ACC112 (cell line): ENCODE results near the gene TMEM72.

Experiments
- H2AFZ ChIP-seq: fragments of 200-600 bp; sonication (generic); one replicate; pipeline ENCODE4 v1.6.0; 2017; ENCODE audit warnings: antibody characterized with exemption, low read length; ENCODE audit not compliant: unreplicated experiment
- H3K27ac ChIP-seq: fragments of 200-600 bp; sonication (generic); 2 replicates; pipeline ENCODE4 v1.5.1; 2014; ENCODE audit warnings: low read depth, mild to moderate bottlenecking, antibody characterized with exemption, low read length, moderate library complexity
- H3K27me3 ChIP-seq: fragments of 200-600 bp; sonication (generic); 2 replicates; pipeline ENCODE4 v1.6.1; 2014; ENCODE audit warnings: mild to moderate bottlenecking, antibody characterized with exemption, low read length, moderate library complexity, mixed read lengths; ENCODE audit not compliant: insufficient read depth
- H3K36me3 ChIP-seq: fragments of 200-600 bp; sonication (generic); 2 replicates; pipeline ENCODE4 v1.6.1; 2016; ENCODE audit warnings: mild to moderate bottlenecking, antibody characterized with exemption, low read length, moderate library complexity, mixed read lengths; ENCODE audit not compliant: insufficient read depth
- H3K4me1 ChIP-seq: fragments of 200-600 bp; sonication (generic); one replicate; pipeline ENCODE4 v1.6.1; 2016; ENCODE audit warnings: low read length, mixed read lengths; ENCODE audit not compliant: insufficient read depth, unreplicated experiment, control insufficient read depth
- H3K4me3 ChIP-seq: fragments of 200-600 bp; sonication (generic); 2 replicates; pipeline ENCODE4 v1.5.1; 2014; ENCODE audit warnings: mild to moderate bottlenecking, low read depth, low read length
- H3K79me2 ChIP-seq: fragments of 200-600 bp; sonication (generic); one replicate; pipeline ENCODE4 v1.6.0; 2016; ENCODE audit warnings: low read length; ENCODE audit not compliant: control insufficient read depth, unreplicated experiment, insufficient read depth

TMEM72 gene

DNA sequence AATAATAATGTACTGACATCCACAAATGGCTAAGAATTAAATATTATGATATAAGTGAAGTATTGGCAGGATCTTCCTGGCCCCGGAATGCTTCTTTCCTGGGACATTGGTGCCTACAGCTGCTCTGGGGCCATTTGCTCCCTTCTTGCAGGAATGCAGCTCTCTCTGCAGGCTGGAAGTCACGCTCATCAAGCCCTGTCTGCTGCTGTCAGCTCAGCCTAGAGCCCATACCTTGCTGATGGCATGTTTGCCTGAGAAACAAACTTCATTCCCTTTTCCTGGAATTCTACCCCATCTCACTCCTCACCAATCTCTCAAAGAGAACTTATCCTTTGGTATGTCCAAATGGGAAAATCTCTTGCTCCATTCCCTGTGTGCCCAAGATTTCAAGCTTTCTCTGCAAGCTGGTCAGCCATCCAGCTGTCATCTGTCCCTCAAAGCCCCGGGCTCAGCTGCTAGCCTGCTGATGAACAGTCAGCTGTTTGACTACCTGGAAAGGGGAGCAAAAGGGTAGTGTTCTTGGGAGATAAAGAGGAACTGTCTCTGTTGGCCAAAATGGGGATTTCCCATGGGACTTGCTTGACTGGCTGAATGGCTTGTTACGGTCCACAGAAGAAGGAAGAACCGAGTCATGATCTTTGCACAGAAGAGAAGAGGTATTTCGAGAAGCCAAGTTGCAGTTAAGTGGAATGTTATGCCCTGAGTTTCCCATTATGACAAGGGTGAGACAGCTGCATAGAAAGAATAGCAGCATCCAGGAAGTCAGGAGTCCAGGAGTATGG is 36.4 kb downstream of the TMEM72 start:
- Histone ChIP-seq H3K27me3 (no peaks in the 10 kb centered on the region), H3K79me2 (no peaks in the 10 kb centered on the region), H3K4me1 (no peaks in the 10 kb centered on the region), H3K27ac (no peak overlapping the region), H2AFZ (no peak overlapping the region), H3K36me3 (no peaks in the 10 kb centered on the region), H3K4me3 (no peak overlapping the region)

DNA sequence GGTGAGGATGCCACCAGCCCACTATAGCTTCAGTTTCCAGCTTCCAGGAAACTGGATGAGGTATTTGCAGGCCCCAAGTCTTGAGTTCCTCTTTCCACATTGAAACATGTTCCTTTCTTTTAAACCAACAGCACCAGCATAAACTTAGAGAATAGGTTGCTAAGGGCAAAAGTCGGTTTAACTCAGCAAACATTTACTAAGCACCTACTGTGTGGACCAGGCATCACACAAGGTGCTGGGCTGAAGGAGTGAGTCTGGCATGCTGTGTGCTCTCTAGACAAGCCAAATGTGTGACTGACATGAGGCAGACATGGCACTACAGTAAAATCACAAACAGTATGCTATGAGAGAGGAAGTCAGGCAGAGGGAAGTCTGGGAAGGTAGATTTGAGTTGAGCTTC is 37.5 kb downstream of the TMEM72 start:
- Histone ChIP-seq H3K27me3 (no peaks in the 10 kb centered on the region), H3K4me1 (no peaks in the 10 kb centered on the region)

DNA sequence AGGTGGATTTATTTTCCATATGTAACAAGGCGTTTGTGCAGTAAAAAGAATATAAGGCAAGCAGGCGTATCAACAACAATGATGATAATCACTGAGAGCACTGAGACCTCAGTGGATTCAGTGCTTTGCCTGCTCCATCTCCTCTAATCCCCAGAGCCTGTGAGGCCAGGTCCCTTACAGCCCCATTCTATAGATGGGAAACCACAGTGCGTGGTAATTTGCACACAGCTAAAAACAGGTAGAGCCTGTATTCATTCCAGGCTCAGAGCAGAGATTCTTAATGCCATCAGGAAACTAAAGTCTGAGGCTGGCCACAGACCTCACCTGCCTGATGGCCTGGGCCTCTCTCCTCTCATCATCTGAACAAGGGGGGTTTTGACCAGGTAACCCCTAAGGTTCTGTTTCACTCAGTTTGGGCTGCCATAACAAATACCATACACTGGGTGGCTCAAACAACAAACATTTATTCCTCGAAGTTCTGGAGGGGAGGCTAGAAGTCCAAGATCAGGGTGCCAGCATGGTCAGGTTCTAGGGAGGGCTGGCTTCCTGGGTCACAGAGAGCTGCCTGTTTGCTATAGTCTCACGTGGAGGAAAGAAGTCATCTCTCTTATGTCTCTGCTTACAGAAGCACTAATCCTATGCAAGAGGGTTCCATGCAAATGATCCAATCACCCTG is 38.1 kb downstream of the TMEM72 start:
- H2AFZ ChIP-seq, result no peak overlapping the region
- no peaks in the 10 kb centered on the region for H3K4me1 ChIP-seq
- no peaks in the 10 kb centered on the region for H3K79me2 ChIP-seq
- H3K27me3 ChIP-seq, result no peaks in the 10 kb centered on the region
- no peaks in the 10 kb centered on the region for H3K36me3 ChIP-seq
- H3K4me3 ChIP-seq, result no peak overlapping the region
- H3K27ac ChIP-seq, result no peak overlapping the region

More for the DNA sequence above, 37.5 kb downstream of the TMEM72 start:
- H3K4me3 ChIP-seq, result no peak overlapping the region
- no peaks in the 10 kb centered on the region for H3K79me2 ChIP-seq
- H3K27ac ChIP-seq, result no peak overlapping the region
- H2AFZ ChIP-seq, result no peak overlapping the region
- no peaks in the 10 kb centered on the region for H3K36me3 ChIP-seq

DNA sequence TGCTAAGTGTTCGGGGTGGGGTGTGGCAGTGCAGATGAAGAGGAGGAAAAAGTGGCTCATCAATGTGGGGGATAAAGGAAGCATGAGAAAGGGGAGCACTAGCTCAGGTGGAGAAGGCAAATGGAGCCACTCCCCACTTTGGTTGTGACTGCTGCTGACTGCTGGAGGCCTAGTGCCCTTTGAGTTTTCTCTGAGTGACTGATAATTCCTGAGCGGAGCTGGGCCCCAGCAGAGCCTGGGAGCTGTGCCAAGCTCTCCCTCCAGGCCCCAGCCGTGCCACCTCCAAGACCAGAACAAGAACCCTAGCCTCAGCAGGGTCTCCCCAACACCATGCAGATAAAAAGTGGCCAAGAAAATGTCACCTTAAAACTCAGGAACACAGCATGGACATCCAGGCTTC is 38.8 kb downstream of the TMEM72 start:
- no peaks in the 10 kb centered on the region for H3K79me2 ChIP-seq
- no peak overlapping the region for H3K4me3 ChIP-seq
- H3K36me3 ChIP-seq, result no peaks in the 10 kb centered on the region
- no peak overlapping the region for H2AFZ ChIP-seq
- H3K27me3 ChIP-seq, result no peaks in the 10 kb centered on the region
- H3K4me1 ChIP-seq, result no peaks in the 10 kb centered on the region
- H3K27ac ChIP-seq, result no peak overlapping the region

DNA sequence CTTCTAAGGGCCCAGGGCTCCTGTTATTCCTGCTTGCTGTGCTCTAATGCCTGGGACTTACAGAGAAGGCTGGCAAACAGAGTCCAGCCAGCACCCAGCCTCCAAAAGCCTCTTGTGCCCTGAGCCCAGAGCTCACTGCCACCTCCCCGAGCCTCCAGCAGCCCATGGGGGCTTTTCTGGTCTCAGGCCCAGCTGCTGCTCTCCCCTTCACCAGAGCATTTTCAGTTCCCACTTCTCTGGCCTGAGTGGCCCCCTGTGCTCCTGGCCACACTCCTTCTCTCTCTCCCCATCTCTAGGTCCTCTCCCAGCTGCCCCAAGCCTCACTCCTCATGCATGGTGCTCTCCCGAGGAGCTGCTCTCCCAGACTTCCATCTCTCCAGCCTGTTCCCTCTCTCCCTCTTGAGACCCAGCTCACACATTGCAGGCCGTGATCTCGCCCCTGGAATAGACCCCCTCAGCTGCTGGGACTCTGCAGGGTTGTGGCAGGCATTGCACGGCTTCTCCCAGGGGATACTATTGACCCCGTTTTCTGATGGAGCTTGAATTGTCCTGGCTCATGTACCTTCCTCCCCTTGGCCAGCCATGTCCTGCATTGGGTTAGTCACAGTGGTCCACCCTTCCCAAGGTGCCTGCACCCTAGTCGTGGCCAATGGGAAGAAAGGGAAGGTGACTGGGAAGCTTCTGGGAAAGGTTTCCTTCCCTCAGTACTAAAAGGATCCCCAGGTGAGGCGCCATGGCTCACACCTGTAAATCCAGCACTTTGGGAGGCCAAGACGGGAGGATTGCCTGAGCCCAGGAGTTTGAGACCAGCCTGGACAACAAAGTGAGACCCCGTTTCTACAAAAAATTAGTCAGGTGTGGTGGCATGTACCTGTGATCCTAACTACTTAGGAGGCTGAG is 39.4 kb downstream of the TMEM72 start:
- H3K79me2 ChIP-seq, result no peaks in the 10 kb centered on the region
- no peak overlapping the region for H2AFZ ChIP-seq
- no peaks in the 10 kb centered on the region for H3K36me3 ChIP-seq
- no peak overlapping the region for H3K27ac ChIP-seq
- no peak overlapping the region for H3K4me3 ChIP-seq
- no peaks in the 10 kb centered on the region for H3K27me3 ChIP-seq
- no peaks in the 10 kb centered on the region for H3K4me1 ChIP-seq

DNA sequence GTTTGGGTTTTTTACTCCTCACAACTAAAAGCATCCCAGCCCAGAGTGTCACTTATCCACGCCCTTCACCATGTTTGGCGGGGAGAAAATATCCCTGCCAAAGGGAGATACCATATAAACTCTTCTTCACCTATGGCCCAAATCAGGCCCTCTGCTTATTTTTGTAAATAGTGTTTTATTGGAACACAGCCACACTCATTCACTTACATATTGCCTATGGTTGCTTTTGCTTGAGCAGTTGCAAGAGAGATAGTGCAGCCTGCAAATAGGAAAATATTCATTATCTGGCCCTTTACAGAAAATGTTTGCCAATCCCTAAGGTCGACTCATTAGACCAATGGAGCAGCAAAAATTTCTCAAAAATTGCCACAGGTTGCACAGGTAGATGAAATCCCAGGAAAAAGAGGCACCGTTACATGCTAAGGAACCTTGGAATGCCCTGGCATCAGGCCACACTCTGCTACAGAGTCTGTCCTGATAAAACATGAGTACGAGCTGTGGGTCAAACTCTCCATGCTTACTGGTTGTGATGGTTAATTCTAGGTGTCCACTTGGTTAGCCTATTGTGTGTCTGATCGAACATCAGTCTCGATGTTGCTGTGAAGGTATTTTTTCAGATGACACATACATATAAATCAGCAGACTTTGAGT is 40.6 kb downstream of the TMEM72 start:
- Histone ChIP-seq H3K27me3 (no peaks in the 10 kb centered on the region), H2AFZ (no peak overlapping the region), H3K36me3 (no peaks in the 10 kb centered on the region), H3K79me2 (no peaks in the 10 kb centered on the region), H3K4me1 (no peaks in the 10 kb centered on the region), H3K27ac (no peak overlapping the region), H3K4me3 (no peak overlapping the region)

DNA sequence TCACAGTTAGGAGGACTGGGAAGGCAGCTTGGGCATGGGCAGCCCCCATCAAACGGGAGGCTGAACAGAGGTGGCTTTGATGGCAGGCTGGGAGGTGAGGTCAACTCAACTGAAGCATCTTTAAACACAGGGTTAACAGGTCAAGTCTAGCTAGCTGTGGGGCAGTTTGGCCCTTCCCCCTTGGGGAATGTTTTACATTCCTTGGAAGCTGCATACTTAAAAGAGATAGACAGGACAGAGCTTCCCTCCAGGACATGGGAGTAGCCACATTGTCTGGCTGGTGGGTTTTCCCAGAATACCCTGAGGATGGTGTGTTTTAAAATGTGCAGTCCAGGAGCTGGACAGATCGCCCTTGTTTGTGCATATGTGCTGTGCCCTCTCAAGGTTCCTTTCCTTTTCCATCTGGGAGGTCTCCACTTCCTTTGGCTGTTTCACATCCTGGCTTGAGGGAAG is 41.7 kb downstream of the TMEM72 start:
- Histone ChIP-seq H3K4me1 (peaks cover 5% of the 10 kb centered on the region), H3K36me3 (no peaks in the 10 kb centered on the region), H3K79me2 (no peaks in the 10 kb centered on the region), H3K27ac (no peak overlapping the region), H3K4me3 (no peak overlapping the region), H3K27me3 (no peaks in the 10 kb centered on the region), H2AFZ (no peak overlapping the region)

DNA sequence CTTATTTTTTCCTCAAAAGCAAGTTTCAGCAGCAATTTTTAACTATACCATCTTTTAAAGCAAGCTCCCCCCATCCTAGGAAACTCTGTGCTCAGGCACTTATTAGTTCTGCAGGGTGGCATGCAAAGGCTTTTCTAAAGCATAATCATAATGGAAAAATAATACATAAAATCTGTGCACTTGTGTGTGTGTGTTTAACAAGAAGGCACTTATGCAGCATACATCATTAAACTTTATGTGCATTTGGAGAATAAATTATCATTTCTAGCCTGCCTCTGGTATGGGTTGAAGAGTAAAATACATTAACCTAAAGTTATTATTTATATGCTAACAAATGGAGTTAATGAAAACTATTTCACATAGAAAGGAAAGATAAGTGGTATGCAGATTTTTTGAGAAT is 42.9 kb downstream of the TMEM72 start:
- Histone ChIP-seq H3K4me3 (no peak overlapping the region), H3K36me3 (no peaks in the 10 kb centered on the region), H3K27ac (no peak overlapping the region), H3K79me2 (no peaks in the 10 kb centered on the region), H2AFZ (no peak overlapping the region), H3K27me3 (no peaks in the 10 kb centered on the region), H3K4me1 (peaks cover 12% of the 10 kb centered on the region)

DNA sequence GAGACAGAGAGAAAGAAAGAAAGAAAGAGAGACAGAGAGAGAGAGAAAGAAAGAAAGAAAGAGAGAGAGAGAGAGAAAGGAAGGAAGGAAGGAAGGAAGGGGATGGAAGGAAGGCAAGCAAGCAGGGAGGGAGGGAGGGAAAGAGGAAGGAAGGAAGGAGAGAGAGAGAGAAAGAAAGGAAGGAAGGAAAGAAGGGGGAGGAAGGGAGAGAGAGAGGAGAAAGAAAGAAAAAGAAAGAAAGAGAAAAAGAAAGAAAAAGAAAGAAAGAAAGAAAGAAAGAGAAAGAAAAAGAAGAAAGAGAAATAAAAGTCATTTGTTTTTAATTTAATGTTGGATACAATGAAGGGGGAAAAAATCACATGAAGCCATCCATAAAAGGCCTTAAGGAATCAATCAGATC is 43.8 kb downstream of the TMEM72 start:
- no peaks in the 10 kb centered on the region for H3K36me3 ChIP-seq

DNA sequence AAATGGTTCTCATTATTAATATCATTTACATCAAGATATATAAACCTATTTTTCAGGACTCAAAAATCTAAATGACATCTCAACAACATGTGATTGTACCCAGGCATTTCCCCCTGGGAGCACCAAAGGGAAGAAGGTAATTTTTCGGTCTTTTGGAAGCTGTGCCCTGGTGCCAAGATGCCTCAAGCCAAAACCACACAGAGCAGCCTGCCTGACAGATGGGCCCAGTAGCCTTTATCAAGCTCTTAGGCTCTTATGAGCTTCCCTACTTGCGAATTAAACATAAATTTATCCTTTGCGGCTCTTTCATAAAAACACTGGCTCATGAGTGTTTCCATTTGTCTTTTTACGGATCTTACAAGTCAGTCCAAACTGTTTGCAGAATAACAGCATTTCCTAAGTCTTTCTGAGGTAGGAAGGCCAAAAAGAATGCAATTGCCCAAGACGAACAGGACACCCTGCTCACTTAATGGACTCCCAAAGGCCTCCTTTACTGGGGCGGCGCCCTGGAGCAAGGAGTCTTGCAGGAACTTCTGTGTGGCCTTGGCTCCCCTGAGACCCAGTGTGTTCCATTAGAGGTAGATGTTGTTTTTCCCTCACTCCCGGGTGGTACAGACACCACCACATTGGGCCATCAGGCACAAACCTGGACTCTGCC is 44.4 kb downstream of the TMEM72 start:
- Histone ChIP-seq H3K4me3 (no peak overlapping the region), H3K4me1 (peaks cover 18% of the 10 kb centered on the region), H3K27me3 (no peaks in the 10 kb centered on the region), H3K36me3 (no peaks in the 10 kb centered on the region), H3K79me2 (no peaks in the 10 kb centered on the region), H2AFZ (no peak overlapping the region), H3K27ac (no peak overlapping the region)

More for the DNA sequence above, 43.8 kb downstream of the TMEM72 start:
- Histone ChIP-seq H3K27ac (no peak overlapping the region), H3K27me3 (no peaks in the 10 kb centered on the region), H3K4me3 (no peak overlapping the region), H3K4me1 (peaks cover 13% of the 10 kb centered on the region), H3K79me2 (no peaks in the 10 kb centered on the region), H2AFZ (no peak overlapping the region)
